Fibroblast of lung (primary cell): Measurements from ENCODE around the gene FCER1G. TPM values are rescaled to one million over a fixed set of nuclear protein-coding genes. Genes with fewer than 3 reads are reported as not detected.

ENCODE experiments used
- DNase-seq, 2 donors: peaks; one replicate each; pipeline versions ENCODE4 v3.0.0 to v3.0.0-alpha.2; 2010; ENCODE audit warnings: low read depth in 2 of 2
- H2AFZ ChIP-seq: 2 replicates; pipeline ENCODE4 v1.5.1; 2012; ENCODE audit warnings: low read length, control low read depth, inconsistent platforms
- H3K27ac ChIP-seq: 2 replicates; pipeline ENCODE4 v1.5.1; 2011; ENCODE audit warnings: low read length, control low read depth; ENCODE audit not compliant: insufficient read depth
- H3K27me3 ChIP-seq: 2 replicates; pipeline ENCODE4 v1.5.1; 2011; ENCODE audit warnings: mild to moderate bottlenecking, low read length; ENCODE audit not compliant: control insufficient read depth, insufficient read depth
- H3K36me3 ChIP-seq: 2 replicates; pipeline ENCODE4 v1.5.1; 2011; ENCODE audit warnings: low read length; ENCODE audit not compliant: control insufficient read depth, insufficient read depth
- H3K4me1 ChIP-seq: 2 replicates; pipeline ENCODE4 v1.5.1; 2011; ENCODE audit warnings: low read length; ENCODE audit not compliant: control insufficient read depth, insufficient read depth; ENCODE audit errors: extremely low read depth
- H3K4me2 ChIP-seq: 2 replicates; pipeline ENCODE4 v1.5.1; 2011; ENCODE audit warnings: low read length, control low read depth; ENCODE audit not compliant: insufficient read depth; ENCODE audit errors: extremely low read depth
- H3K4me3 ChIP-seq, 4 experiments: fragments of 200-600 bp in 1 of 4; sonication (generic) in 1 of 4; replicated peaks in 1 of 4; 2 replicates each; pipeline ENCODE4 v1.5.1; 2011 to 2016; ENCODE audit warnings: low read length in 4 of 4, low read depth in 3 of 4, mild to moderate bottlenecking in 3 of 4, control low read depth in 2 of 4, inconsistent platforms in 1 of 4, mixed read lengths in 1 of 4; ENCODE audit not compliant: insufficient read depth in 1 of 4; ENCODE audit errors: control extremely low read depth in 1 of 4
- H3K79me2 ChIP-seq: 2 replicates; pipeline ENCODE4 v1.5.1; 2012; ENCODE audit warnings: mild to moderate bottlenecking, low read length, inconsistent platforms; ENCODE audit not compliant: control insufficient read depth, insufficient read depth
- H3K9ac ChIP-seq: 2 replicates; pipeline ENCODE4 v1.5.1; 2011; ENCODE audit warnings: mild to moderate bottlenecking, low read length, control low read depth; ENCODE audit not compliant: insufficient read depth
- H3K9me3 ChIP-seq: 2 replicates; pipeline ENCODE4 v1.5.1; 2012; ENCODE audit warnings: low read depth, low read length; ENCODE audit not compliant: control insufficient read depth, insufficient read depth
- H4K20me1 ChIP-seq: 2 replicates; pipeline ENCODE4 v1.5.1; 2011; ENCODE audit warnings: low read length; ENCODE audit not compliant: control insufficient read depth, insufficient read depth; ENCODE audit errors: extremely low read depth
- EZH2 ChIP-seq: IDR thresholded peaks from 2 replicates; pipeline ENCODE4 v1.5.1; 2012; ENCODE audit warnings: low read length, control low read depth, mild to moderate bottlenecking; ENCODE audit errors: missing control alignments
- polyA plus RNA-seq, 2 donors: library from polyadenylated mRNA; depleted of rRNA in 1 of 2; stranded (reverse) in 1 of 2; unstranded in 1 of 2; fragments of >200 nt; gene quantifications; 2 replicates each; pipeline ENCODE4 v1.2.1, GENCODE V29; 2011 to 2012; ENCODE audit warnings: missing spikeins in 1 of 2
- total RNA-seq: library from RNA; depleted of rRNA; stranded (reverse); fragments of >200 nt; gene quantifications from 2 replicates; pipeline ENCODE4 v1.2.1, GENCODE V29; 2014
- TF ChIP-seq, protein P1 (sequence below), 2 donors: IDR thresholded peaks in 1 of 2; conservative IDR thresholded peaks in 1 of 2; 1 replicate in 1 of 2; 2 replicates in 1 of 2; pipeline ENCODE4 v1.5.1; 2011 to 2012; ENCODE audit warnings: low read length in 2 of 2, control low read depth in 1 of 2, inconsistent platforms in 1 of 2, low read depth in 1 of 2, mild to moderate bottlenecking in 1 of 2

Gene FCER1G
- total and polyA plus RNA-seq, 2 donors (not counting 1 experiment from before 2014, with no cell fraction given), result 0.85 TPM; not detected in 1

DNA sequence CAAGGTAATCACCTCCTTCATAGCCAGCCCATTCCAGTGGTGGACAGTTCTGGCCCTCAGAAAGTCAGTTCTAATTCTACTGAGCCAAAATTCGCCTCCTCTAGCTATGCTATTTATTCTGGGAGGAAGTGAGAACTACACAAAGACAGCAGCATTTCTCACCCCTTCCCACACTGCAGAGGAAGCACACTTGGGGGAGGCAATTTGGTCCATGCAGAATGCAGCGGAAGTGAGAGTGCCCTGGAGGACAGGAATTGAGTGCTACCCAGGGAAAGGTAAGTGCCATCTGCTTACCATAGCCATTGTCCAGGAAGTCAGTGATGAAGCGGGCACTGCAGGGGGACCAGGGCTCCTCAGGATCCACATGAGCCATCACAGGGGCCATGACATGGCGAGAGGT is 19.9 kb upstream of the FCER1G start:
- DNase-seq, result no peak
- Histone ChIP-seq H3K9ac (no peak overlapping the region), H4K20me1 (no peaks in the 10 kb centered on the region), H3K4me1 (peaks cover 34% of the 10 kb centered on the region), H3K36me3 (peaks cover 16% of the 10 kb centered on the region), H3K27me3 (no peaks in the 10 kb centered on the region), H3K27ac (no peak overlapping the region), H3K79me2 (peaks cover 10% of the 10 kb centered on the region), H3K9me3 (no peaks in the 10 kb centered on the region), H3K4me3 (no peak overlapping the region), H2AFZ (no peak overlapping the region), H3K4me2 (no peak overlapping the region)
- TF ChIP-seq EZH2, result no peak
- TF ChIP-seq, protein P1, sequence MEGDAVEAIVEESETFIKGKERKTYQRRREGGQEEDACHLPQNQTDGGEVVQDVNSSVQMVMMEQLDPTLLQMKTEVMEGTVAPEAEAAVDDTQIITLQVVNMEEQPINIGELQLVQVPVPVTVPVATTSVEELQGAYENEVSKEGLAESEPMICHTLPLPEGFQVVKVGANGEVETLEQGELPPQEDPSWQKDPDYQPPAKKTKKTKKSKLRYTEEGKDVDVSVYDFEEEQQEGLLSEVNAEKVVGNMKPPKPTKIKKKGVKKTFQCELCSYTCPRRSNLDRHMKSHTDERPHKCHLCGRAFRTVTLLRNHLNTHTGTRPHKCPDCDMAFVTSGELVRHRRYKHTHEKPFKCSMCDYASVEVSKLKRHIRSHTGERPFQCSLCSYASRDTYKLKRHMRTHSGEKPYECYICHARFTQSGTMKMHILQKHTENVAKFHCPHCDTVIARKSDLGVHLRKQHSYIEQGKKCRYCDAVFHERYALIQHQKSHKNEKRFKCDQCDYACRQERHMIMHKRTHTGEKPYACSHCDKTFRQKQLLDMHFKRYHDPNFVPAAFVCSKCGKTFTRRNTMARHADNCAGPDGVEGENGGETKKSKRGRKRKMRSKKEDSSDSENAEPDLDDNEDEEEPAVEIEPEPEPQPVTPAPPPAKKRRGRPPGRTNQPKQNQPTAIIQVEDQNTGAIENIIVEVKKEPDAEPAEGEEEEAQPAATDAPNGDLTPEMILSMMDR (conservative IDR thresholded peaks at IDR 0.05 in 1 of 2, IDR thresholded peaks at IDR 0.05 in 1 of 2; ENCODE audit: low read depth in 1 of 2, low read length in 2 of 2), result no peak

DNA sequence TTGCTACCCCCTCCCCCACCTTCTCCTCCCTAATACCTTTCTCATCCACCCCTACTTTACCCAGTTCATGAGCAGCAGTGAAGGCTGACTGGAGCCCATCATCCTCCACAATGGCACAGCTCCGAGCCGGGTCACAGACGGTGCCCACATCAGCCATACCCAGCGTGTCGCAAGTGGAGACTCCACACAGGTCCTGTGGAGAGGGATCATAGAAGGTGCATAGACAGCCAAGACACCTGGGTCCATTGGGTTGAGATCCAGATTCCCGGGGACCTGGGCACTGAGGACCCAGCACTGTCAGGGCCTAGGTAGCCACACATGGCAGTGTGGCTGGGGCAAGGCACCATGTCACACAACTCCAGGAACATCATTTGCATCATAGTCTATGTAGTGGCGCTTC is 19.0 kb upstream of the FCER1G start:
- TF ChIP-seq, protein P1 (conservative IDR thresholded peaks at IDR 0.05 in 1 of 2, IDR thresholded peaks at IDR 0.05 in 1 of 2; ENCODE audit: low read depth in 1 of 2, low read length in 2 of 2), result no peak
- TF ChIP-seq EZH2, result no peak
- peak overlapping the region; percentile 95 for H3K27ac ChIP-seq
- H3K9me3 ChIP-seq, result no peaks in the 10 kb centered on the region
- H3K79me2 ChIP-seq, result peaks cover 10% of the 10 kb centered on the region
- H3K27me3 ChIP-seq, result no peaks in the 10 kb centered on the region
- peaks cover 44% of the 10 kb centered on the region for H3K4me1 ChIP-seq
- H3K9ac ChIP-seq, result no peak overlapping the region
- H2AFZ ChIP-seq, result no peak overlapping the region
- H3K4me2 ChIP-seq, result no peak overlapping the region
- DNase-seq, result no peak
- peaks cover 13% of the 10 kb centered on the region for H3K36me3 ChIP-seq
- H4K20me1 ChIP-seq, result no peaks in the 10 kb centered on the region
- no peak overlapping the region for H3K4me3 ChIP-seq

DNA sequence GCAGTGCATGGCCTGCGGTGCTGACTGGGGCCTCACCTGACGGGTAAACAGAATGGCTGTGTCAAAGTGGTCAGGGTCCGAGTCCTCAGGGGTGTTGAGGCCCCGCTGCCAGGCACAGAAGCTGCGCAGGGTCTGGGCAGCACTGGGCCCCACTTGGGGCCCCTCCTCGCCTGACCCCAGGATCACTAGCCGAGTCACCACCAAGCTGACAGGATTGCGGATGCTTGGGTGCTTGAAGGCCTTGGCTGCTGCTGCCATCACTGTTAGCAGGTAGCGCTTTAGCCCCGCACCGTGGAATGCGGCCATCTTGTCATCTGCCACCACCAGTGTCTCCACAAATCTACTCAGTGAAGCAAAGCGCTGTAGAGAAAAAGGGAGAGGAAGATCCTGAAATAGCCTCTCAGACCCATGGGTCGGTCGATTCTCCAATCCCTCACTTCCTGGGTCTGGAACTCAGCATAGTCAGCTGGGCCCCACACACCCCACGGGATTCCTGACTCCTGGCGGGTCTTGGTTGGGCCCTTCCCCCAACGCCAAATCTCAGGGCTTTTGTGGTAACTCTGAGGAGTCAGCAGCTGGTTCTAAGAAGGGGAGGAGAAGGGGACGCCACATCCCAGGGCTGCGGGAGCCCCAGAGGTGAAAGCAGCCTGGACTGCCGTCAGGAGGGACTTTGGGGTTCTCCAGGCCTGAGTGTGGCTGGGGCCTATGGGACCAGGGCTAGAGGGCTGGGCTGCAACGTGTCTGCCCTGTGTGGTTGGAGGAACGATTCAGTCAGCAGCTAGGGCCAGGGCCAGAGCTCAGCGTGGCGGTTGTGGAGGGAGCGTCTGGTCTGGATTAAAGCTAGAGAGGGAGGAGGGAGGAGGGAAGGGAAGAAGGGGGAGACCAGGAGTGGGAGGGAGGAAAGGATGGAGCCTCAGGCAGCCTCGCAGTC is 18.3 kb upstream of the FCER1G start:
- Histone ChIP-seq H2AFZ (peak overlapping the region; percentile 58), H3K4me3 (peak overlapping the region; percentile 34 to 55 (median 44)), H4K20me1 (no peaks in the 10 kb centered on the region), H3K79me2 (peaks cover 10% of the 10 kb centered on the region), H3K9ac (peak overlapping the region; percentile 70), H3K4me1 (peaks cover 49% of the 10 kb centered on the region), H3K36me3 (peaks cover 10% of the 10 kb centered on the region), H3K9me3 (no peaks in the 10 kb centered on the region), H3K27me3 (no peaks in the 10 kb centered on the region), H3K4me2 (peak overlapping the region; percentile 97), H3K27ac (peak overlapping the region; percentile 95)
- DNase-seq, result peak; percentile 48 to 72
- TF ChIP-seq, protein P1 (conservative IDR thresholded peaks at IDR 0.05 in 1 of 2, IDR thresholded peaks at IDR 0.05 in 1 of 2; ENCODE audit: low read depth in 1 of 2, low read length in 2 of 2), result no peak
- no peak for TF ChIP-seq EZH2
